ENCODE measurements around the gene GNB1L. TPM values are rescaled to one million over a fixed set of nuclear protein-coding genes. Genes with fewer than 3 reads are reported as not detected.

The GNB1L gene
- total and polyA plus RNA-seq, 2 experiments from 2014 or later, result 3.5 to 5.5 TPM

DNA sequence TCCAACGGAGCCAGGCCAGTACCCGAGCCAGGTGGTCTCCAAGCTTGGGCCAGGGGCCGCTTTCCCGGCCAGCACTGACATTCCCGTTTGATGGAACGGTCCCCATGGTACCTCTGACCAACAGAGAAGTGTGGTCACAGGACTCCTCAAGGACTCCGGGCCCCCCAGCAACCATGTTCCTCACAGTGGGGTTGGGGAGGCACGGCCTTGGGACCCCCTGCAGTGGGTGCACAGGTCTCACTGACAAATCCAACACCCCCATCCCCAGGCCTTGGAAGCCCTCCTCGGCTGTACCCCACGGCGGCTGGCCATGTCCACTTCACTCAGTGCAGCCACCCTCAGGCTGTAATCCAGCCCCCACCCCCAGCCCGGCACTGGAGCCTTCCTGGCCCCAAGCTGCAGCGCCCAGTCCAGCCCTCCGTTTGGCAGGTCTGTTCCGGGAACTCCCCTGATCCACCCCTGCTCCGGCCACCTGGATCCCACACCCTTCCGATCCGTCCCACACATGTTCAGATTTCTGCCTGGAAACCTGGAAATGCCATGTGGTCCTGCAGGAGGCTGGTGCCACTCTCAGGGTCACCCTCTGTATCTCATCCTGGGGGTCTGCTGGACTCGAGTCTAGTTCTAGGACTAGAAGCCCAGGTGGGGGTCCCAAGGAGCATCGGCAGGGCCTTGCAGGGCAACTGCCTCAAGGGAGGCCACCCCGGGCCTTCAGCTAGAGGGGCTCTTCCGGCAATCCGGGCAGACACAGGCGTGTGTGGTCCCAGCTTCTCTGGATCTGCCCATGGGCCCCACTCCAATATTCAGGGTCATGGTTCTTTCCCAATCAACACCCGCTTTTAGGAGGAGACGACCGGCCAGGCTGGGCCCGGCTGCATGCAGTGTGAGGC, 67.5 kb downstream of the GNB1L start:
- no peaks in the 10 kb centered on the region for H3K4me1 ChIP-seq (ENCODE audit: low read depth)
- no peak for DNase-seq (ENCODE audit: low read depth in 1 of 2, low spot score in 1 of 2)
- no peaks in the 10 kb centered on the region for H3K36me3 ChIP-seq
- H3K27me3 ChIP-seq, result no peaks in the 10 kb centered on the region
- no peak overlapping the region for H3K4me3 ChIP-seq
- H3K27ac ChIP-seq, result no peak overlapping the region
- H3K9me3 ChIP-seq (ENCODE audit: low read depth), result no peaks in the 10 kb centered on the region
- no peak for TF ChIP-seq CTCF (IDR thresholded peaks at IDR 0.05; ENCODE audit: low read depth, low read length)

- no peak for DNase-seq (ENCODE audit: low read depth in 1 of 2, low spot score in 1 of 2)
- no peak for TF ChIP-seq CTCF (IDR thresholded peaks at IDR 0.05; ENCODE audit: low read depth, low read length)
- Histone ChIP-seq H3K27ac (no peak overlapping the region), H3K9me3 (ENCODE audit: low read depth) (no peaks in the 10 kb centered on the region), H3K36me3 (no peaks in the 10 kb centered on the region), H3K27me3 (no peaks in the 10 kb centered on the region), H3K4me3 (no peak overlapping the region), H3K4me1 (ENCODE audit: low read depth) (no peaks in the 10 kb centered on the region)
These were observed 68.4 kb downstream of the GNB1L start for GRCh38 chr22:19786264-19786585.

GRCh38 chr22:19785461-19786263, 69.0 kb downstream of the GNB1L start:
- TF ChIP-seq CTCF (IDR thresholded peaks at IDR 0.05; ENCODE audit: low read depth, low read length), result no peak
- no peak for DNase-seq (ENCODE audit: low read depth in 1 of 2, low spot score in 1 of 2)
- Histone ChIP-seq H3K36me3 (no peaks in the 10 kb centered on the region), H3K4me3 (no peak overlapping the region), H3K9me3 (ENCODE audit: low read depth) (no peaks in the 10 kb centered on the region), H3K27ac (no peak overlapping the region), H3K4me1 (ENCODE audit: low read depth) (no peaks in the 10 kb centered on the region), H3K27me3 (no peaks in the 10 kb centered on the region)

DNA sequence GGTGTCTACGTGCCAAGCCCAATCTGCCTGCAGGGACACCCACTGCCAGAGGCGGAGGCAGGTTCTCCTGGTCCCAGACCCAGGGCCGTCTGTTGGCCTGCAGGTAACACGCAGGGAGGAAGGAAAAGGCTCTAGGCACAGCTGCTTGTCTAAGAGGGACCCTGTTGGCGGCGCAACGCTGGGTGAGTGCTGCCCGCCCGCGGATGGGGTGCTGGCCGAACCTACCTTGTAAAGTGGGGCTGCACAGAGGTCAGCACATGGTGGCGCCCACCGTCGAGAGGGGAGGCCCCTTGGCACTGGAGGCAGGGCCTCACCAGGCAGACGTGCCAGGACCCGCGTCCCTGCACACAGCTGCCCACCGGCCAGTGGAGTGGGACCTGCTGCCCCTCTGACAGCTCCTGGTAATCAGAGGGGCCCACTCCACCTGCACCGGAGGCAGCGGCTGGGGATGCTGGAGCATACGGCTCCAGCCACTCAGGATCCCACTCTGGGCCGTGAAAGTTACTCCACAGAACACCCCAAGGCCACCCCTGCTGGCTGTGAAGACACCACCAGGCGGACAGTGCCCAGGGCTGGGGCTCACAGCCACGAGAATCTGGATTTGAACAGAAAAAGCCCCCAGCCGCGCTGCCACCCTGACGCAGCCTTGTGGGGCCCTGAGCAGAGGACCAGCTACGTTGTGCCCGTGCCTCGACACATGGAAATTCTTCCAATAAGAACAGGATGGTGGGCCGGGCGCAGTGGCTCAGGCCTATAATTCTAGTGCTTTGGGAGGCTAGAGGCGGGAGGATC, 70.1 kb downstream of the GNB1L start:
- H3K4me1 ChIP-seq (ENCODE audit: low read depth), result no peaks in the 10 kb centered on the region
- no peak overlapping the region for H3K4me3 ChIP-seq
- H3K27me3 ChIP-seq, result no peaks in the 10 kb centered on the region
- DNase-seq (ENCODE audit: low read depth in 1 of 2, low spot score in 1 of 2), result no peak
- H3K9me3 ChIP-seq (ENCODE audit: low read depth), result no peaks in the 10 kb centered on the region
- H3K27ac ChIP-seq, result no peak overlapping the region
- TF ChIP-seq CTCF (IDR thresholded peaks at IDR 0.05; ENCODE audit: low read depth, low read length), result no peak
- no peaks in the 10 kb centered on the region for H3K36me3 ChIP-seq

- no peak for TF ChIP-seq CTCF (IDR thresholded peaks at IDR 0.05; ENCODE audit: low read depth, low read length)
- Histone ChIP-seq H3K9me3 (ENCODE audit: low read depth) (no peaks in the 10 kb centered on the region), H3K27ac (no peak overlapping the region)
These were observed 70.9 kb downstream of the GNB1L start for GRCh38 chr22:19783586-19784383.

More at GRCh38 chr22:19783586-19784383, 70.9 kb downstream of the GNB1L start:
- no peak overlapping the region for H3K4me3 ChIP-seq
- H3K4me1 ChIP-seq (ENCODE audit: low read depth), result no peaks in the 10 kb centered on the region
- H3K27me3 ChIP-seq, result peaks cover 5% of the 10 kb centered on the region
- no peaks in the 10 kb centered on the region for H3K36me3 ChIP-seq
- no peak for DNase-seq (ENCODE audit: low read depth in 1 of 2, low spot score in 1 of 2)
